Measurements from ENCODE around the gene NPAS3.

NPAS3 gene

DNA sequence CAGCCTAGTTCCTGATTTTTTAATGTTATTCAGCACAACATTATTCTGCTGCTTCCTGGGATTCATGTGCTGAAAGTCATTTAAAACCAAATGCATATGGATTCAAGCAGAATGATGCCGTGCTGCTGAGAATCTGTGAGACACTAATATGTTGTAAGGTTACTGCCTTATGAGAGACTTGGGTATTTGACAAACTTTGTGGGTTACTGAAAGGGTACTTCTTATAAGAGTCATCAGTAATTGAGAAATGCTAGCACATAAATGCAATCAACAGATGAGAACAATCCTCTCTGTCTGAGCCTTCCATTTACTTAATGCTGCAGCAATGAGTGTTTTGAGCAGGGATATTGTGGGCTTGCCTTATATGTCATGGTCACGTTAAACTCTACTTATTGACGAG lies 175.7 kb downstream of the NPAS3 start:
- Histone ChIP-seq H3K4me1 (ENCODE audit: insufficient read depth, low read length) (0 out of 2 replicates have a peak, but pooled peaks cover 6% of the 10 kb centered on the region), H3K9me3 (ENCODE audit: control insufficient read depth, insufficient read depth, low read length) (no peaks in the 10 kb centered on the region), H3K36me3 (ENCODE audit: insufficient read depth, low read length) (no peaks in the 10 kb centered on the region), H3K9ac (ENCODE audit: low read depth, low read length) (no peak overlapping the region)

DNA sequence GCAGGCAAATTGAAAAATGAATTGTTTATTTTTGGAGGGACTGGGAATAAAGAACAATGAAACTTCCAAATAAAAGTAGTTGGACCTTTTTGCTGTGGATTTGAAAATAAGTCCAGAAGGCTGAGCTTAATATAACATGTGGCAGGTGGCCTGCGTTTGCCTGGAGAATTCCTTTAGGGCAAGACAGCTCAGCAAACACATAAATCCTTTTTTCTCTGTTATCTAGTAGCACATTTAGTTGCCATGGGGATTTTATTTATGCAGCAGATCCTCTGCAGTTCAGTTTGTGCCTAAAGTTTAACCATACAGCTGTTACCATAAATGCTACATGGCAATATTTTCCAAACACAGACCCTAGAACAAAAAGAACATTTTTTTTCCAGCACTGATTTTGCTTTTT lies 180.0 kb downstream of the NPAS3 start:
- Histone ChIP-seq H3K9me3 (ENCODE audit: control insufficient read depth, insufficient read depth, low read length) (no peaks in the 10 kb centered on the region), H3K36me3 (ENCODE audit: insufficient read depth, low read length) (no peaks in the 10 kb centered on the region), H3K4me1 (ENCODE audit: insufficient read depth, low read length) (0 out of 2 replicates have a peak, but pooled peaks cover 4% of the 10 kb centered on the region), H3K9ac (ENCODE audit: low read depth, low read length) (no peak overlapping the region)

DNA sequence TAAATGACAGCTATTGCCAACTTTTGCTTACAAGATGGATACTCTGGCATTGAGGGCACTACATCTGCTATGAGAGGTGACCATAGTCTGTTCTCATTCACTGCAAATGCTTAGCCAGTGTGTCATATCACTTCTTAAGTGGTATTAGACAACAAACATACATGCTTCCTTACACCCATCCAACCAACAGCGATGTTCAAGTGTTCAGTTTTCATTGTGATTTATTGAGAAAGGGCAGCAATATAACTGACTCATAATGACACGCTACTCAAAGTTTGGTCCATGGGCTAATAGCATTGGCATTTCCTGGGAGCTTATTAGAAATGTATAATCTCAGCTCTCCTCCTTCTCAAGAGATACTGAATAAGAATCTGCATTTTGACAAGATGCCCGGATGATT lies 181.7 kb downstream of the NPAS3 start:
- Histone ChIP-seq H3K4me1 (ENCODE audit: insufficient read depth, low read length) (0 out of 2 replicates have a peak, but pooled peaks cover 4% of the 10 kb centered on the region), H3K36me3 (ENCODE audit: insufficient read depth, low read length) (no peaks in the 10 kb centered on the region), H3K9ac (ENCODE audit: low read depth, low read length) (no peak overlapping the region), H3K9me3 (ENCODE audit: control insufficient read depth, insufficient read depth, low read length) (no peaks in the 10 kb centered on the region)

DNA sequence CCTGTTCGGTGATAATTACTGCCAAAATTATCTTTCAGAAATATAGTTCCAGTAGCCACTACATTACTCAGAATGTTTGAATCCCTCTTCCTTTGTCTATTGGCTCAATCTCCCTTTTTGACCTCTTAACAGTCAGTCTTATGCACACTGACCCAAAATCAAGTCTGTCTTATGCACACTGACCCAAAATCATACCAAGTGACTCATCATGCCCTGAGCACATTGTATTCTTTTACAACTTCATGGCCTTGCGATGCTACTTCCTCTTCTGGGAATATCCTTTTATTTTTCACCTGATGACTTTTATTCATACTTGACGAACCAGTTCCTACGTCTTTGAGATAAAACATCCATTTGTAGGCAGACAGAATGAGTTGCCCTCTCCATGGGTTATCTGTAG lies 182.3 kb downstream of the NPAS3 start:
- H3K4me1 ChIP-seq (ENCODE audit: insufficient read depth, low read length), result 0 out of 2 replicates have a peak, but pooled peaks cover 4% of the 10 kb centered on the region
- no peak overlapping the region for H3K9ac ChIP-seq (ENCODE audit: low read depth, low read length)
- H3K36me3 ChIP-seq (ENCODE audit: insufficient read depth, low read length), result no peaks in the 10 kb centered on the region
- H3K9me3 ChIP-seq (ENCODE audit: control insufficient read depth, insufficient read depth, low read length), result no peaks in the 10 kb centered on the region

DNA sequence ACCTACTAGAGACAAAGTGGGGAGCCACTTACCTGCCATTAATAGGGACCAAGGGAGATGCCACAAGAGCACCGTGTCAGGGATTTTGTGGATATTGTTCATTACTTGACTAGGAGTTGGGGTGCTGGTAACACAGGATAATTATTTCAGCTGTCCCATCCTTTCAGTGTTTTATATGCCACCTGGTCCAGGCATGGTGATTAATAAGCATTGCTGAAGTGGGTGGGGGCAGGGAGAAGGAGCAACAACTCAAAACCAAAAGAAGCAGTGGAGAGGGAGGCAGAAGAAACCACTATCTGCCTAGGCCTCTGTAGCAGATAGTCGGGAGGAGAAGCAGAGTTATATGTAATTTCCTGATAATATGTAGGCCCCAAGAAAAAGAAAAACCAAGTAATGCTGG lies 184.6 kb downstream of the NPAS3 start:
- H3K9me3 ChIP-seq (ENCODE audit: control insufficient read depth, insufficient read depth, low read length), result no peaks in the 10 kb centered on the region
- peaks cover 9% of the 10 kb centered on the region; the same call in 1 of the 2 replicates for H3K4me1 ChIP-seq (ENCODE audit: insufficient read depth, low read length)
- H3K9ac ChIP-seq (ENCODE audit: low read depth, low read length), result no peak overlapping the region
- H3K36me3 ChIP-seq (ENCODE audit: insufficient read depth, low read length), result no peaks in the 10 kb centered on the region

DNA sequence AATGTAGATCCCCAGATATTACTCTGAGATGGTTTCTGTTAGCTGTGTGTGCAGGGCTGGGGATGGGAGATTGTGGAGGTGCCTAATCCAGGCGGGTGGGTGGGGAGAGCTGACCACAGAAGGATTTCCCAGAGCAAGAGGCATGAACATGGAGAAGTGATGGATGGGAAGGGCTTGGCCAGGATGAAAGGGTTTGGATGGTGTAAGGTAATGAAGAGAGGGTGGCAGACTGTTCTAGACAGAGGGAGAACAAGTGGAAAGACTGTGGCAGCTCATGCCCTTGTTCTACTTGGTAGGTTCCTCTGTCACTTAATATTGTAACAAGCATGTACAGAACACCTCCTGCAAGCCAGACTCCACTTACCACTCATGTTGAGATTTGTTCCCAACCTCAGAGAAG lies 187.8 kb downstream of the NPAS3 start:
- no peaks in the 10 kb centered on the region for H3K36me3 ChIP-seq (ENCODE audit: insufficient read depth, low read length)
- peaks cover 6% of the 10 kb centered on the region; the same call in 1 of the 2 replicates for H3K4me1 ChIP-seq (ENCODE audit: insufficient read depth, low read length)
- no peak overlapping the region for H3K9ac ChIP-seq (ENCODE audit: low read depth, low read length)

DNA sequence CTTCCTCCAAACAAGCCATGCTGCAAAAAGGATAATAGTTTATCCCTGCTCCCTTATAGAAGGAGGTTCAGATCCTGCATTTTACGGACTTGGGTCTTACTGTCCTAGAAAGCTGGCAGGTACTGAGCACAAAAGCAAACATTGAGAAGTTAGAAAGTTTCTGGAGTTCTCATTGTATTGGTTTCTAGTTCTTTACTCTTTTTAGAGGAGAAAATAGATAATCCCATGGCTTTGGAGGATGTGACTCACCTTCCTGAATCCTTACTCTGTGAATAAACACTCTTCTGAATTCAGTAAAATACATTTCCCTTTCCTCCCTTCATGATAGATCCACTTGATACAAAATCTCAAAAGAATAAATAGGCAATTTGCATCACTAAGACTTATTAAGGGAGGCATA lies 188.9 kb downstream of the NPAS3 start:
- H3K4me1 ChIP-seq (ENCODE audit: insufficient read depth, low read length), result peaks cover 6% of the 10 kb centered on the region; the same call in 1 of the 2 replicates
- no peak overlapping the region for H3K9ac ChIP-seq (ENCODE audit: low read depth, low read length)
- H3K9me3 ChIP-seq (ENCODE audit: control insufficient read depth, insufficient read depth, low read length), result no peaks in the 10 kb centered on the region
- no peaks in the 10 kb centered on the region for H3K36me3 ChIP-seq (ENCODE audit: insufficient read depth, low read length)

More for the DNA sequence above, 187.8 kb downstream of the NPAS3 start:
- H3K9me3 ChIP-seq (ENCODE audit: control insufficient read depth, insufficient read depth, low read length), result no peaks in the 10 kb centered on the region

DNA sequence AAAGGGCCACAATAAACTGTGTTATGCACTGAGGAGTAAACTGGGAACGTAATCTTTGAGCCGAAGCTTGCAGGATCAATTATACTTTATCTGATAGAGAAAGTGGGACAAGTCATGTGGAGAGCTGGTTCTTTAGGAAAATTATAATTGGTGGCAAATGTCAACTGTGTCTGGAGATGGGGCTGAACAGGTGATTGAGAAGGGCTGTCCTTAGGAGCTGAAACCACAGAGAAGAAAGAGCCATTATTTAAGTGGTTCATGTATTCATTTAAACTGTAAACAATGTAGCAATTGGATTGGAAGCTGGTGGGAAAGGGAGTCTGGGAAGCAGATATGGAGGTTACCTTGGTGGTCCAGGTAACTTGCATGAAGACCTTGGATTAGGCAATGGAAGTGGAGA lies 193.1 kb downstream of the NPAS3 start:
- Histone ChIP-seq H3K9ac (ENCODE audit: low read depth, low read length) (no peak overlapping the region), H3K4me1 (ENCODE audit: insufficient read depth, low read length) (peaks cover 6% of the 10 kb centered on the region; the same call in 1 of the 2 replicates), H3K36me3 (ENCODE audit: insufficient read depth, low read length) (no peaks in the 10 kb centered on the region), H3K9me3 (ENCODE audit: control insufficient read depth, insufficient read depth, low read length) (no peaks in the 10 kb centered on the region)

DNA sequence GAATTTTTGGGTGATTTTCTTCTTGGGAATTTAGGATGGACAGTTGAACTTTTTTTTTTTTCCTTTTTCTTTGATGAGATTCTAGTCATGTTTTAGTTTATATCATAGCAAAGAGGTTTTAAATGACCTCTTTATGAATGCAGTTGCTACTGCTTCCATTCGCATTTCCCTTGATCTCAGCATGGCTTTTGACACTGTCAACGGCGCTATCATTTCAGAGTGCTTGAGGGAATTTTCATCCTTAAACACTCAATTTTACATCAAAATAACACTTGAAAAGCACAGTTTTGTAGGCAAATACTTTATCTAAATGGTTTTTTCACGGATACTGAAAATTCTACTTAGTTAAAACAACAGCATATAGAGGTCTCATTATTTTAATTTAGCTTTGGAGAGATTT lies 195.5 kb downstream of the NPAS3 start:
- no peaks in the 10 kb centered on the region for H3K36me3 ChIP-seq (ENCODE audit: insufficient read depth, low read length)

DNA sequence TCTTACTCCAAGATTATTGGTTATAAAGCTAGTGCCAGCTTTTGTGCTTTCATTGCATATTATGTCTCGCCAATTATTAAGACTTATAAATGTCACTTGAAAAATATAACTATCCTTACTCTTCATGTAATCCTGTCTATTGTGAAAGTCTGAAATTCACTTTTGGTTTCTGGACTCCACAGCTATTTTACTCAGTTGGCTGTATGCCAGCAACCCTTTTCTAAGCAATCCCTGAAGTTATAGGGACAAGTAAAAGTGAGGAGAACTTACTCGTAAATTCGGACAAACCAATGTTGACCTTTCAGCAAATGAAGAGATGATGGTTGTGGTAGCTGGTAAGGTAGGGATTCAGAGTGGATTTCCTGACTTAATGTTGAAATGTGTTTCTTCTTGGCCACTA lies 196.3 kb downstream of the NPAS3 start:
- Histone ChIP-seq H3K36me3 (ENCODE audit: insufficient read depth, low read length) (no peaks in the 10 kb centered on the region), H3K9ac (ENCODE audit: low read depth, low read length) (no peak overlapping the region), H3K9me3 (ENCODE audit: control insufficient read depth, insufficient read depth, low read length) (no peaks in the 10 kb centered on the region), H3K4me1 (ENCODE audit: insufficient read depth, low read length) (no peaks in the 10 kb centered on the region)

More for the DNA sequence above, 195.5 kb downstream of the NPAS3 start:
- no peaks in the 10 kb centered on the region for H3K4me1 ChIP-seq (ENCODE audit: insufficient read depth, low read length)
- no peak overlapping the region for H3K9ac ChIP-seq (ENCODE audit: low read depth, low read length)
- H3K9me3 ChIP-seq (ENCODE audit: control insufficient read depth, insufficient read depth, low read length), result no peaks in the 10 kb centered on the region

DNA sequence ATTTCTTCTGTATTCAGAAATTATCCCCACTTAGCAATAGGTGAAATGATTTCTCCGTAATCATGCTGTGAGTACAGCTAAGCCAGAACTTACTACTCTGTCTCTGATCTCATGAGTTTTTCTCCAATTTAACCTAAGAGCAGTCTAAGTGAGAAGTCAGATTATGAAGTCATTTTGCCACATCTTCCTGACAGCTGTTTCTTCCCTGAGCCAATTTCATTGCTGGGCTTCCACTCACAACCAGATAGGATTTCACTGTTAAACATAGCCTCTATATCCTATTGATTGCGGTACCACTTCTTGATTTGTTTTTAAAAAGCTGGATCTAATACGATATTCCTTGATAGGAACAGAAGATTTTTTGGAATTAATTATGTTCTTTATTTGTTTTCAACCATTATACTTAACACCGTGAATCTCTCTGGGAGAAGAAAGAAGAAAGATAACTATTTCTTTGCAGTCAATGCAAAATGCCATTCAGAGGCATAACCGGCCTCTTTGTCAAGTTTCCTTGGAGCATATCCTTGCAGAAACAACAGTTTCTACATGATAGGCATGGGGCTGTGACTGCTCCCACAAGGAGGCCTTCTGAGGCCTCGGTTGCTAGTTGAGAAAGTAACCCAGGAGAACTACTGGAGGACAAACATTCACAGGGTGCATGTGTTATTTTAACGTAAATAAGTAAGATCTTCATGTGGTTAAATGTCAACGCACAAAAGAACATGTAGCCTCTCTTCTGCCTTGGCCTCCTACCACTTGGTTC lies 212.2 kb downstream of the NPAS3 start:
- no peaks in the 10 kb centered on the region for H3K36me3 ChIP-seq (ENCODE audit: insufficient read depth, low read length)
- H3K4me1 ChIP-seq (ENCODE audit: insufficient read depth, low read length), result no peaks in the 10 kb centered on the region
- H3K9me3 ChIP-seq (ENCODE audit: control insufficient read depth, insufficient read depth, low read length), result no peaks in the 10 kb centered on the region
- no peak overlapping the region for H3K9ac ChIP-seq (ENCODE audit: low read depth, low read length)

DNA sequence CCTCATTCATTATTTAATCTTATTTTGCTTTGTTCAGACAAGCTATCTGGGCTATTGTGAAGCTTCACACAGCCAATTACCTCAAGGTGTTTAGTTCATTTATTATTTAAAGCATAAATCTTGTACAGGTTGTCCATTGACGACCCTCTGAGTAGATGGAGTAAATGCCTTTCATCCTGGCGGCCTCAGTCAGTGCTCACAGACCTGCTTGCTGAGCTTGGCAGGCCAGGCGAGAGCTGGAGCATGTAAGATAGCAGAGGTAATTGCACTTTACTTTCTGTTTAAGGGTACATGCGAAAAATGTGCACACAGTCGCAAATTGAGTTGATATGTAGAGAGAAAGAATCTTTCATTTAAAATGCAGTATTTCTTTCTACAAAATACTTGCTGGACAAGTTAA lies 224.4 kb downstream of the NPAS3 start:
- Histone ChIP-seq H3K9ac (ENCODE audit: low read depth, low read length) (no peak overlapping the region), H3K9me3 (ENCODE audit: control insufficient read depth, insufficient read depth, low read length) (no peaks in the 10 kb centered on the region), H3K36me3 (ENCODE audit: insufficient read depth, low read length) (no peaks in the 10 kb centered on the region), H3K4me1 (ENCODE audit: insufficient read depth, low read length) (peaks cover 13% of the 10 kb centered on the region; the same call in 1 of the 2 replicates)

DNA sequence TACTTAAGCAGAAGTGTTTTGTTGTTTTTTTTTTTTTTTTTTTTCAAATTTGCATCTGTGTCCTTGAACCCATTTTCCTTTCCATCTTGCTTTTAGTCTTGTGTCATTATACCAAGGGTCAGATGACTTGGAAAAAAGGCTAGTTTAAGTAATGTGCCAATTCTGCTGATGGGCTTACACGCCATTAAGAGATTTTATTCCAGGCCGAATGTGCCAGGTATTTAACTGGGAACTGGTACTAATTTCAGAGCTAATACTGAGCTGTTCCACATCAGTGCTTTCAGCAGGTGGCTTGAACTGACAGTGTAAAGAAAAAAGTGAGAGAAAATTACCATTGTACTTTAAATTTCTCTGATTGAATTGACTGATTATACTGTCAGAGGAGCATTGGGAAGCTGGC lies 224.9 kb downstream of the NPAS3 start:
- no peaks in the 10 kb centered on the region for H3K36me3 ChIP-seq (ENCODE audit: insufficient read depth, low read length)
- no peak overlapping the region for H3K9ac ChIP-seq (ENCODE audit: low read depth, low read length)
- H3K9me3 ChIP-seq (ENCODE audit: control insufficient read depth, insufficient read depth, low read length), result no peaks in the 10 kb centered on the region
- H3K4me1 ChIP-seq (ENCODE audit: insufficient read depth, low read length), result peaks cover 13% of the 10 kb centered on the region; the same call in 1 of the 2 replicates

DNA sequence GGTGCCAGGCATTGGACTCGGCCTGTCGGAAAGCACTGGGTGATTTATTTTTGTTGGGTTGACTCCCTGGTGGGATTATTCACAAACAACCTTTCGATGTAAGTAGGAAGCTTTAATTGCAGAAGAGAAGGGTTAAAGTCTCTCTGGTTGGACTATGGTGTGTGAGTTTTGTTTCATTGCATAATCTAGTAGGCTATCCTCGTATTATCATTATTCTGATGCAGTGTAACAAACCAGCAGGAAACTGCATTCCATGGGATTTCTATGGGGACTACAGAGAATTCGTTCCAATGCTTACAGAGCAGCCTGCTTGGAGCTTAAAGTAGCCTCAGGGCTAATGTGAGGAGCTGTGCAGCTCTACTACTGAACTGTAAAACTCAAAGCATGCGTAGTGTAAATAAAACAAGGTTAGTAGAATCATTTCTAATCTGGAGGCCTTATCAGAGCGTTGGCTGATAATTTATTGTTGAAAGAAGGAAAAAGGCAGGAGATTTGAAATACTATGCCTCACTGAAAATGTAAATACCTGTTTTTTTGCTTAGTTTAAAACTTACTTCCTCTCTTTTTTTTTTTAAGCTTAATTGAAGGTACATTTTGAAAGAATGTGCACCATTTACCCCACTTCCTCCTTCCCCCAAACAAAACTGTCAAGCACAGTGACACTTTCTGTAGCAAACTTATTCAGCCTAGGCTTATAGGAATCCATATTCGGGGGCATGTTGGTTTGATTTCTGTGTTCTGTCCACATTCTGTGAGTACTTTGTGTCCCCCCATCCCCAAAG lies 226.7 kb downstream of the NPAS3 start:
- Histone ChIP-seq H3K4me1 (ENCODE audit: insufficient read depth, low read length) (peaks cover 13% of the 10 kb centered on the region; the same call in 1 of the 2 replicates), H3K36me3 (ENCODE audit: insufficient read depth, low read length) (no peaks in the 10 kb centered on the region), H3K9me3 (ENCODE audit: control insufficient read depth, insufficient read depth, low read length) (no peaks in the 10 kb centered on the region), H3K9ac (ENCODE audit: low read depth, low read length) (no peak overlapping the region)

DNA sequence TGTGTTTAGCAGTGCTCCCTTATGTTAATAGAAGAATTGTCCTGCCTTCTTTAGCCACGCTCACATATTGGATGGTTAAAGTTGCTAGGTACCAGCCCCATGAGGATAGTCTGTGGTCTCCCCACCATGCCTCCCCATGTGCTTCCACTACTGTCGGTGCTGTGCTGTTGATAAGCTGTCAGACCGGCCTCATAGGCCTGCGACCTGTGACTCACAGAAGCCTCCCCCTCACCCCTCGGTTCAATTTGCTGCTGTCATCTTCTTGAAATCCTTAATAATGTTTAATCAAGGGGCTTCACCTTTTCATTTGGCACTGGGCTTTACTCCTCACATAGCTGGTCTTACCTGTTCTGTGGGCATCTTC lies 227.2 kb downstream of the NPAS3 start:
- Histone ChIP-seq H3K9me3 (ENCODE audit: control insufficient read depth, insufficient read depth, low read length) (no peaks in the 10 kb centered on the region), H3K9ac (ENCODE audit: low read depth, low read length) (no peak overlapping the region), H3K36me3 (ENCODE audit: insufficient read depth, low read length) (no peaks in the 10 kb centered on the region), H3K4me1 (ENCODE audit: insufficient read depth, low read length) (peaks cover 13% of the 10 kb centered on the region; the same call in 1 of the 2 replicates)

Data from ES-I3 (cell line).